Medulla oblongata (tissue), 1 donor: Measurements from ENCODE around the gene COMMD1.
"Not testable (repeated sequence)": the region's sequence is repeated elsewhere in the genome, so short reads cannot be mapped to it uniquely, and the experiment has no call there.

Source experiments
- DNase-seq: peaks from one replicate; pipeline ENCODE4 v3.0.0-alpha.2; 2015; ENCODE audit errors: extremely low spot score

The COMMD1 gene

GRCh38 chr2:62140426-62141141 lies 235.1 kb downstream of the COMMD1 start:
- DNase-seq = no peak

GRCh38 chr2:62141142-62141740 lies 235.8 kb downstream of the COMMD1 start:
- no peak for DNase-seq

GRCh38 chr2:62142054-62142453 lies 236.6 kb downstream of the COMMD1 start:
- DNase-seq = no peak

GRCh38 chr2:62143696-62144095 lies 238.2 kb downstream of the COMMD1 start:
- DNase-seq = no peak

GRCh38 chr2:62144689-62145477 lies 239.4 kb downstream of the COMMD1 start:
- no peak for DNase-seq

GRCh38 chr2:62145478-62146100 lies 240.1 kb downstream of the COMMD1 start:
- DNase-seq = no peak

GRCh38 chr2:62146790-62147189 lies 241.3 kb downstream of the COMMD1 start:
- not testable (repeated sequence) for DNase-seq

- no peak for DNase-seq
These were observed 242.3 kb downstream of the COMMD1 start for GRCh38 chr2:62147610-62148301.

GRCh38 chr2:62149708-62150107 lies 244.2 kb downstream of the COMMD1 start:
- DNase-seq = no peak

GRCh38 chr2:62150597-62151305 lies 245.3 kb downstream of the COMMD1 start:
- DNase-seq = no peak

GRCh38 chr2:62151306-62151638 lies 245.8 kb downstream of the COMMD1 start:
- peak; percentile 21 for DNase-seq

- no peak for DNase-seq
These were observed 246.5 kb downstream of the COMMD1 start for GRCh38 chr2:62152000-62152399.

GRCh38 chr2:62156861-62157496 lies 251.5 kb downstream of the COMMD1 start:
- DNase-seq = peak; percentile 22

- DNase-seq = peak; percentile 38
These were observed 253.1 kb downstream of the COMMD1 start for GRCh38 chr2:62158444-62159121.

- not testable (repeated sequence) for DNase-seq
These were observed 255.2 kb downstream of the COMMD1 start for GRCh38 chr2:62160691-62161090.

- DNase-seq = no peak
These were observed 257.8 kb downstream of the COMMD1 start for GRCh38 chr2:62163106-62163831.

GRCh38 chr2:62163834-62164233 lies 258.4 kb downstream of the COMMD1 start:
- DNase-seq = no peak

- no peak for DNase-seq
These were observed 270.3 kb downstream of the COMMD1 start for GRCh38 chr2:62175728-62176127.

GRCh38 chr2:62176801-62177200 lies 271.3 kb downstream of the COMMD1 start:
- DNase-seq = no peak
